Non-pigmented ciliary epithelial cell (primary cell): ENCODE measurements around the gene INF2.
"Not testable (repeated sequence)": the region's sequence is repeated elsewhere in the genome, so short reads cannot be mapped to it uniquely, and the experiment has no call there.

Experiments used
- DNase-seq: peaks from one replicate; pipeline ENCODE4 v3.0.0-alpha.2; 2010; ENCODE audit warnings: low read depth

The INF2 gene

DNA sequence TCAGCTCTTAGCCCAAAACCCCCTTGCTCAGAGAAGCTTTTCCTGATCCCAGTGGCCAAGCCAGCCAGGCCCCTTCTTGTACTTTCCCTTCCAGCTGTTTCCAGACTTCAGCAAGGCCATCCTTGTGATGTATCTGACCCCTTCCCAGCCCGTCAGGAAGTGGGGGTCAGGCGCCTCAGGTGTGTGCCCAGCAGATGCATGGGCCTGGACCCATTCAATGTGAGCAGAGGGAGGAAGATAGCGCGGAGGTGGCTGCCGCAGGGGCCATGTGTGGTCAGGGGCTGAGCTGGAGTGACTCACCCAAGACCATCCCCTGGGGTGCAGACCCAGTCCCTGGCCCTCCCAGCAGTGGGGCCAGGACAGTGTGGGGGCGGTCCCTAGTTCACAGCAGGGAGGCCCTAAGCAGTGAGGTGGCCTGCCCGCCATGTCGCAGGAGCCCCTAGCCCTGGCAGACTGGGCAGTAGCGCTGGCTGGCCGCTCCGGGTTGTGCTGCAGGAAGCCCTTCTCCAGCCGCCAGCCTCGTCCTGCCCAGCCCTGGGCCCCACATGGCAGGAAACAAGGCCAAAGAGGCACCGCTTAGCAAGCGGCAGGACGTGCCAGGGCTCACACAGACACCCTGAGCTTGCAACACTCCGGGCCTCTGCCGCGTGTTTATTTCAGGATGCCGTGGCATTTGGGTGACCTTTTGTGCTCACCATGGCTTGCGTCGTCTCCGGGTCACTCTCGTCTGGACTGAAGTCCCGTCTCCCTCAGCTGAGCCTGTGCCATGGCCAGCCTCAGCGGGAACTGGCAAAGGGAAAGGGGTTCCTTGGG is 46.6 kb downstream of the INF2 start:
- DNase-seq = no peak

DNA sequence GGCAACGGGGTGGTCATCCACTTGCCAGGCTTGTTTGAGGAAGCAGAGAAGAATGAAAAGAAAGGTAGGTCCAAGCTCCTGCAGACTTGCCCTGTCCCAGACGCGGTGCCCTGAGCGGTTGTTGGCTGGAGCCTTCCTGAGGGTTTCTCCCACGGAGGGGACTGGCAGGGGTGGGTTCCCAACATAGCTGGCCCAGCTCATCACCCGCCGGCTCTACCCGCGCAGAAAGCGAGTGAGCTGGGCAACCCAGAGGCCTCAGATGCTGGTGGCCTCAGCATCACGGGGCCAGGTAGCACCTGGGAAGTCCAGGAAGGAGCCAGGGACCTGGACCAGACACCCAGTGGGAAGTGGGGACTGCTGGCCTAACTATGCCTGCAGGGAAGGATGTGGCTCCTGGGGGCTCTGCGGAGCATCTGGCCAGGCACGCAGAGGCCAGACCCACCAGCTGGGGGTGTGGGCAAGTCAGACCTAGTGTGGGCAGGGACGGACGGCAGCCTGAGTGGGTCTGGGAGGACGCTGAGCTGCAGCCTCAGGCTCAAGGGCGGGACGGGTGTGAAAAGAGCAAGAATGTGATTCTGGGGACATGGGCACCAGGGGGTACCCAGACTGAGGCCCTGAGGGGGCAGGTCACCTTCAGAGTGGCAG is 49.1 kb downstream of the INF2 start:
- DNase-seq = no peak

DNA sequence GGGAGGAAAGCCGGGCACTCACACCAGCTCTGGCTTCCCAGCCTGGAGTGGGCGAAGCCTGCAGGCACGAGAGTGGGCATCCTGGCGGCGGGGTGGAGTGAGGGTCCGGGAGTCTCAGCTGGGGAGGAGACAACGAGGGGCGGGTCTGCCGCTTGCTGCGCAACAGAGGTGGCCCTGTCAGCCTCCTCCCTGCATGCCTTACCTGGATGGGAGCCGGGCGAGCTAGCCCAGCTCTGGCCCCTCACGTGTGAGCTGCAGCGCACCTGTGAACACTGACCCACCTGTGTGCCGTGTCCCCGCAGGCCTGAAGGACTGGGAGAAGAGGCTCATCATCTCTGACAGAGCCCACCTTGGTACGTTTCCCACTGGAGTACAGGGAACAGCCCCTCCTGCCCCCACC is 49.6 kb downstream of the INF2 start:
- no peak for DNase-seq

DNA sequence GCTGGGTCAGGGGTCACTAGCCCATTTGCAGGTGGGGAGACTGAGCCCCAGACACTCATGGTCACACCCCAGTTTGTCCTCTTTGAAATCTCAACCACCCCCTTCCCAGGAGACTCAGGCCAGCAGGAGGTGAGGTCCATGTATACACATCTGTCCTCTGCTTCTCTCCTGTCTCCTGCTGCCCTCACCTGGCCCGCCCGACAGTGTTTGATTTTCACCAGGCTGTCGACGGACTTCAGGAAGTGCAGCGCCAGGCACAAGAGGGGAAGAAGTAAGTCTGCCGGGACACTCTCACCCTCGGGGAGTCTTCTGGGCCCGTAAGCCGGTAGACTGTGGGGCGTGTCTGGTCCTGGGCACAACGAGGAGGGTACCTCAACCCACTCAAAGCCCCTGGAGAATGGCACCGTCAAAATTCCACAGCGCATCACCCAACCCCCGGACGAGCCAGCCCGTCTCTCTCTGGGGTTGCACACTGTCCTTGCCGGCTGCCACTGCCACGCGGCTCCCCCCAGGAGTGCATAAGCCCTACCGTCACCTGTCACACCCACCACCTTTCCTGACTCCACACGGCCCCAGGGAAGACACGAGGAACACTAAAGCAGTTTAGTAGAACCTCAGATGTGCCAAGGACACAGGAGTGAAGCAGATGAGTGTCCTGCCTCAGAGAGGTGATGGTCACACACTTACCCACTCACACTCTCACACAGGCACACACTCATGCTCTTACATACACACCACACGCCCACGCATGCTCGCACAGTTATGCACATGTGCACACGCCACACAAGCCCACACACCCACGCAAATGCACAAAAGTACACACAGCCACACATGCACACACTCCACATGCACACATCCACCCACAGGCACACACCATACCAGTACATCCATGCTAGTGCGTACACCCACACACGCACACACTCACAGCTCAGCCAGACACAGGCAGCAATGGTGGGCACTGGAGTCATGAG is 50.4 kb downstream of the INF2 start:
- DNase-seq = no peak

DNA sequence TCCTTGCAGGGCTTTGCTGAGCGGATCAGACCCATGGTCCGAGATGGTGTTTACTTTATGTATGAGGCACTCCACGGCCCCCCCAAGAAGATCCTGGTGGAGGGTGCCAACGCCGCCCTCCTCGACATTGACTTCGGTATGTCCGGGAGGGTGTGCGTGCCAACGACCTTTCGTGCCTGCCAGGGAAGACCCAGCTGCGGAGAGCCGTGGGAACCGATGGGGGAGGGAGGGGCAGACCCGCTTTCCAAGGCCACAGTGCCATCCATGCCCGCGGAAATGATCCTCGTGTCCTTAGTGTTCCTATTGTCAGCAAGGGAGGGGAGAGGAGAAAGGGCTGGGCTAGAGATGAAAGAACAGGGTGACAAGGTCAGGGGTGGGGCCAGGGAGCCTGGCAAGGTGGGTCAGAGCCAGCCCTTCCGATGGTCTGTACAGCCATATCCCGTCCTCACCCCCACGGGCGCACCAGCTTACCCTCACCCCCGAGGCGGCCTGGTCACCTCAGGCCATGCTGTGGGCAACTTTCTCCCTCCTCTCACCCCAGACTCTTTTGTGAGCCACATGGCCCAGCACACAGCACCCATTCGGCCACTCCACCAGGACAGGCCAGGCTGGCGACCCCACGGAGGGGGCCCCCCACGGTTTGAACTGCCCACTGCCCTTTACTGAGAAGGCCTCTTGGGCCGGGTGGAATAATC is 51.8 kb downstream of the INF2 start:
- DNase-seq = no peak

DNA sequence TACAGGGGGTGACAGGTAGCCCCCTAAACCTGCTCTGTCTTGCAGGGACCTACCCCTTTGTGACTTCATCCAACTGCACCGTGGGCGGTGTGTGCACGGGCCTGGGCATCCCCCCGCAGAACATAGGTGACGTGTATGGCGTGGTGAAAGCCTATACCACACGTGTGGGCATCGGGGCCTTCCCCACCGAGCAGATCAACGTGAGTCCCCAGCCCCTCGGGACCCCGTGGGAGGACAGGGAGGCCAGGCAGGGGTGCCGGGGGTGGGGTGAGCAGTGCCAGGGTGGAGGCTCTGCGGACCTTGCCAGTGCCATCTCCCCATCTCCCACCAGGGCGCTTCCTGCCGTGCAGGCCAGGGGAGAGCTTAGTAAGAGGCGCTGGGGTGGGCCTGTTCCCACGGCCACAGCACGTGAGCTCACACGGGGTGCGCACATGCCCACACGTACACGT is 52.4 kb downstream of the INF2 start:
- DNase-seq = no peak

DNA sequence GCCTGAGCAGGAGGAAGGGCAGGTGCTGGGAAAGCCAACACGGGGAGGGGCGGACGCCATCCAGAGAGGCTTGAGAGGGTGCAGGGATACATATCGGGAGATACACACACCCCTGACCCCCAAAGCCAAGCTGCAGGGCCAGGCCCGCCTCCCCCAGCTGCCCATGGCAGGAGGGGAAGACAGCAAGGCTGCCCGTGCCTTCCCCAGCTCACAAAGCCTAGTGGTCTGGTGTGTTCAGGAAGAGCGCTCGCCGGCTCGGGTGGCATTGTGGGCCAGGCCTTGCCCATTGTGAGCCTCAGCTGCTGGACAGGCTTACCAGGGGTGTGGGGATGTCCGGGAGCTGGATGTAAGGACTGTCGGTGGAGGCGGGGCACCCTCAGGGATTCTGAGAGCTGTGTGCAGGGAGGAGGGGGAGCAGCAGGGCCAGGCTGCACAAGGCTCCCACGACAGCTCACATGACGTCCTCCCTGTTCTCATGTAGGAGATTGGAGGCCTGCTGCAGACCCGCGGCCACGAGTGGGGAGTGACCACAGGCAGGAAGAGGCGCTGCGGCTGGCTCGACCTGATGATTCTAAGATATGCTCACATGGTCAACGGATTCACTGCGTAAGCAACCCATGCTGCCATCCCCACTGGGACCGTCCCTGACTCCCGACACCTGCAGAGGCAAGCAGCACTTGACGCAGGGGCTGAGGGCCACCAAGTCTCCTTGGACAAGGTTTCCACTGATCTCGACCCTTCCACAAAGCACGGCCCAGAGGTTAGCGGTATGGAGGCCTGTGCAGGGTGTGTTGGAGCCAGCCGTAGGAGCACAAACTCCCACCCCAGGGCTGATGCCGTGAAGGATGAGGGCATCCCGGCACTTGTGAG is 53.4 kb downstream of the INF2 start:
- DNase-seq = no peak

DNA sequence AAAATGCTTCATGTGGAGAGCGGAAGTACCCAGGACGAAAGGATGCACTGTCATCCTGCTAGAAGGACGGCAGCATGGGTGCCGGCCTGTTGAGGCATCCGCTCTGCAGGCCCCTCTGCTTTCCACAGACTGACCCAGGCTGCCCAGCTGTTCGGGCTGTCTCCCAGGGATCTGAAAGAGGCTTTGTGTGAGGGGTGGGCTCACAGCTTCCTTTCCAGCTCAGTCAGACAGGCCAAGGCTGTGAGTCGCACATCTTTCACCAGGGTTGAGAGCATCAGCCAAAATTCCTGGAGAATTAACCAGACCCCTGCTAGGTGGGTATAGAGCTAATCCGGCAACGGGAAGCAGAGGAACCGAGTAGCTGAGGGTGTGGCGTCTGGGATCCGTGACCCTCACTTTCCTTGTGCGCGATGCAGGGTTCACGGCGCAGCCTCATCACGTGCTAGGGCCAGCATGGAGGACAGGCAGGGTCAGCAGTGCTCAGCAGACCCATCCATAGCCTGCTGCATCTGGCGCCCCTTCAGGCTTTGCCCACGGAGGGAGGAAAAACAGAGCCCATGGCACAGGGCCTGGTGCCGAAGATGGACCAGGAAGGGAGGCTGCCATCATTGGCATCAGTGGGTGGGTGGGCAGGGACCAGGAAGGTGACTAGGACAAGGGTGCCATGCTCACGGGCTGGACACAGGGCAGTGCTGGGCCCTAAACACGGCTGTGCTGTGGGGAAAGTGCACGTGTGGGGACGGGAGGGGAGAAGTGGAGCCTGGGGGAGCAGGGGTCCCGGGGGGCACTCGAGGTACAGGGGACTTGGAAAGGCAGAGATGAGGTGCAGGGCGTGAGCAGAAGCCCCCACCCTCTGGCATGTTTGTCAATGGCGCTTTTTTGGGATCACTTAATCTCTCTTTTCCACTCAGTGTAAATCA is 54.3 kb downstream of the INF2 start:
- no peak for DNase-seq

DNA sequence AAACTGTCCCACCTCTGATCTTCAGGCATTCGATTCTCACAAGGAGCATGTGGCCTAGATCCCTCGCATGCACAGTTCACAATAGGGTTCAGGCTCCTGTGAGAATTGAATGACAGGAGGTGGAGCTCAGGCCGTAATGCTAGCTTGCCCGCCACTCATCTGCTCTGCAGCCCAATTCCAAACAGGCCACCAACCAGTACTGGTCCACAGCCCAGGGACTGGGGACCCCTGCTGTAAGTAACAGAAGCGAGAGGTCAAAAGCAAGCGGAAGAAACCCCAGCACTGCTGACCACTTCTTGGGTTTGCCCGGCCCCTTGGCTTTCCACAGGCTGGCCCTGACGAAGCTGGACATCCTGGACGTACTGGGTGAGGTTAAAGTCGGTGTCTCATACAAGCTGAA is 55.1 kb downstream of the INF2 start:
- DNase-seq = no peak

DNA sequence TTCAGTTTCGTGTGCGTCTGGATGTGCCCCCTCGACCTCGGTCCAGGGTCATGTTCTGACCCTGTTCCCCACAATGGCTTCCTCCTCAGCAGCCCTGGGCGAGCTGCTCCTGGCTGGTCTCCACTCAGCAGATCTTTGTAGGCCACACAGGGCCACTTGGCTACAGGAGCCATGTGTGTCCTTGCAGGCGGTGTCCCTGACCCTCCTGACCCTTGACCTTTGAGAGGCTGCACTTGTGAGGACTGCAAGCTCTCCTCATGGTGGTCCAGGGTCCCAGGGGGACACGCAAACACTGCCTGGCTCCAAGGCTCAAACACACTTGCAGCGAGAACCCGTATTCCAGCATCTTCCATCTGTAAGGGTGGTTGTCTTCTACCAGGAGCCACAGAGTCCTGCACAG is 56.0 kb downstream of the INF2 start:
- no peak for DNase-seq

DNA sequence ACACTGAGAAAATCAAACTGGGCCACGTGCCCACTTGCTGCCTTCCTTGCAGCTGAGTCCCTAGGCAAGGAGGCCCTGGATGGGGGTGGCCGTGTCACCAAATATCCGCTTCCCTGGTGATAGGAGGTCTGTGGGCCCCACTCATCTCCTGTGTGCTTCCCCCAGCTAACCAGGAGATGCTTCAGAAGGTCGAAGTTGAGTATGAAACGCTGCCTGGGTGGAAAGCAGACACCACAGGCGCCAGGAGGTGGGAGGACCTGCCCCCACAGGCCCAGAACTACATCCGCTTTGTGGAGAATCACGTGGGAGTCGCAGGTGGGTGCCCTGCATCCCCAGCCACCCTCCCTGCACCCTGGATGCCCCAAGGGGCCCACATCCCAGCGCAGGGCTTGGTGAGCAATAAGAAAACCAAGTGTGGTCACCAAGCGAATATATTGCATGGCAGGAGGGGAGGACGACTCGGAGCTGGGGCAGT is 56.7 kb downstream of the INF2 start:
- DNase-seq = no peak

DNA sequence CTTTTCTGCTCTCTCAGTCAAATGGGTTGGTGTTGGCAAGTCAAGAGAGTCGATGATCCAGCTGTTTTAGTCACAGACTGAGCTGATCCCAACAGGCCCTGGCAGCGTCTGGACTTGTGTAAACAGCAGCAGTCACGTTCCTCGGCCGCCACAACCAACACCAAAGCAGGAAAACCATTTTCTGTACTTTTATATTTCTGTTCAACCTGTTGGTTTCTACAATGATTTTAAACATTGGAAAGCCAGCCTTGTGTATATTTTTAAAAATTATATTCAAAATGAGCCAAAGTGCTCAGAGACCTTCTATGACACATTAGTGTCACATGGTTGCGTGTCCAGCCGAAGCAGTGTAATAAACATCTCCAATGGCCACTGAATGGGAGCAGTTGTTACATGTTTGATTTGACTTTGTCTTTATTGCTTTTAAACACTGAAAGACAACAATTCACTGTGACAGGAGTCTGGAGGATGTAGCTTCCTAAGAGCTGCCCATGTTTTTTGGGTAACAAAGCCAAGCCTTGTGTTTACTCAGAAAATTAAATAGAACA is 57.6 kb downstream of the INF2 start:
- DNase-seq = no peak

DNA sequence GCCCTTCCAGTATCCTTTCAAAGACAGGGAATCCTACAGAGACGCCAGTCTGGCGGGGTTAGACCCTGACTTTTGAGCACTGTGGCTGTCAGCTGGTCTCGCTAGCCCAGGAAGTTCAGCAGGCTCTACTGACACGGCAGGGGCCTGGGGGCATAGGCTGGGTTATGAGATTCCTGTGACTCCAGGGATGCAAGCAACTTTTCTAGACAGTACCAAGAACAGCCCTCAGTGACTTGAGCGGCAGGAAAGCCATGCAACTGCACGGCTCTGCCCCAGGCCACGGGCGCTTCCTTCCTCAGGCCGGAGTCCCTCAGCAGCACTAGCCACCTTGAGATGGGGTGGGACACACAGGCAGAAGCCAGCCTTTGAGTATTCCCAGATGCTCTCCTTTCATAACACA is 58.5 kb downstream of the INF2 start:
- DNase-seq = no peak

DNA sequence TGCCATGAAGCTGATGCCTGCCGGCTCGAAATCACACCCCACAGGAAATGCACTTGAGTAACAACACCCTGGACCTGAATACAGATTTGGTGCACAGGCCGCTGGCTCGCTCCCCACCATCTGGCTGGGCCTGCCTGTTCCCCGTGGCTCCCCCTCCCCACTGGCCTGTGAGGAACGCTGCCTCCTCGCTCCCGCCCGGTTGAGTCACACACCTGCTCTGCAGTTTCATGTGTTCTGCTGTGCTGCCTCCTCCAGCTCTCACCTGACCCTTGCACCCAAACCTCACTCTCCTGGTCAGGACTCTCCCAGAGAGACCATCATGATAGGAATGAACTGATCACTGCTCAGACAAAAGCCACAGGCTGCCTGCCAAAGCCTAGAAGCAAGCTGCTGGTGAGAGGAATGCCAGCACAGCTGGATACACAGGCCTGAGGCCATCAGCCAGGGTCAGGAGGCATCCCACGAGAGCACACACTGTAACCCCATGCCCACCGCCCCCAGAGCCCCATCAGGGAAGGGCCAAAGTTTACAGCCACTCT is 59.8 kb downstream of the INF2 start:
- DNase-seq = no peak

DNA sequence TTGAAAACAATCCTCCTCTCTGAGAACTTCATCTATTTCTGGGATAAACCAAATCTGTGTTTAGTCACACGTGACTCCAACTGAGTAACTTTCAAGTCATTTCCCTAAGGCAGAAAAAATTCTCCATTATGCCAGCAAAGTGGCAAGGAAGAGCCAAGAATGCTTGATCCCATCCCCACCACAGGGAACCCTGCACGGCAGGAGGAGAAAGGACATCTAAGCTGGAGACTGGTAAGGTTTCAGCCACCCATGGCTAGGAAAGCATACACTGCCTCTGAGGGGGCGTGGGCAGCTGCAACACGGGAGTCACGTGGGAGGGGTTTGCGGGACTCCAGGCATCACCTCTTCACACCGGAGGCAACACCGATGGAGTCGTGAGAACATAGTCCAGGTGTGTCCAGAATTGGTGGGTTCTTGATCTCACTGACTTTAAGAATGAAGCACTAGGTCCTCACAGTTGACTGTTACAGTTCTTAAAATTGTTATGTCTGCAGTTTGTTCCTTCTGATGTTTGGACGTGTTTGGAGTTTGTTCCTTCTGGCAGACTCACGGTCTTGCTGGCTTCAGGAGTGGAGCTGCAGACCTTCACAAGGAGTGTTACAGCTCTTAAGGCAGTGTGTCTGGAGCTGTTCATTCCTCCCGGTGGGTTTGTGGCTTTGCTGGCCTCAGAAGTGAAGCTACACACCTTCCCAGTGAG is 60.8 kb downstream of the INF2 start:
- no peak for DNase-seq

DNA sequence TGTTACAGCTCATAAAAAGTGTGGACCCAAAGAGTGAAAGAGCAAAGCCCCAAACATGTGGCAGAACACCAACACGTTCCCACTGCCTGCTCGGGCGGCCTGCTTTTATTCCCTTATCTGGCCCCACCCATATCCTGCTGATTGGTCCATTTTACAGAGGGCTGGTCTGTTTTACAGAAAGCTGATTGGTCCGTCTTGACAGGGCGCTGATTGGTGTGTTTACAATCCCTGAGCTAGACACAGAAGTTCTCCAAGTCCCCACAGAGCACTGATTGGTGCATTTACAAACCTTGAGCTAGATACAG is 61.3 kb downstream of the INF2 start:
- DNase-seq = not testable (repeated sequence)

DNA sequence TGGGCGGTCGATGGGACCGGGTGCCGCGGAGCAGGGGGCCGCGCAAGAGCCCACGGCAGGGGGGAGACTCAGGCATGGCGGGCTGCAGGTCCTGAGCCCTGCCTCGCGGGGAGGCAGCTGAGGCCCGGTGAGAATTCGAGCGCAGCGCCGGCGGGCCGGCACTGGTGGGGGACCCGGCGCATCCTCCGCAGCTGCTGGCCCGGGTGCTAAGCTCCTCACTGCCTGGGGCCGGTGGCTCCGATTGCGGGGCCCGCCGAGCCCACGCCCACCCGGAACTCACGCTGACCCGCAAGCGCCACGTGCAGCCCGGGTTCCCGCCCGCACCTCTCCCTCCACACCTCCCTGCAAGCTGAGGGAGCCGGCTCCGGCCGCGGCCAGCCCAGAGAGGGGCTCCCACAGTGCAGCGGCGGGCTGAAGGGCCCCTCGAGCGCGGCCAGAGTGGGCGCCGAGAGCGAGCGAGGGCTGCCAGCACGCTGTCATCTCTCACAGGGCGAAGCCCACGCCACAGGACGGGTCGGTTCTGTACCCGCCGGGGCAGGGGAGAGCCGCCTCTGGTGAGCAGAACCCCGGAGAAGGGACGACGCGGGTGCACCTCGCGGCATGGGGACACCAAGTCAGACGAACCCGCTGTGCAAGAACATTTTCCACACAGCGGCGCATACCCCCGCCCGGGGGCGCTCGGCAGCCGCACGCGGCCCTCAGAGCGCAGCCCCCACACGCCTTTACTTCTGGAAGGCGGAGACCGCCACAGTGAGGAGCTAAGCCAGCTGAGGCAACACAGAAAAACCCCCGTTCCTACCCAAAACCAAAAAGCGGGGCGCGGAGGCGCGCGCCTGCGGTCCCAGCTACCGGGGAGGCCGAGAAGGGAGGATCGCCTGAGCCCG is 62.4 kb downstream of the INF2 start:
- DNase-seq = no peak

DNA sequence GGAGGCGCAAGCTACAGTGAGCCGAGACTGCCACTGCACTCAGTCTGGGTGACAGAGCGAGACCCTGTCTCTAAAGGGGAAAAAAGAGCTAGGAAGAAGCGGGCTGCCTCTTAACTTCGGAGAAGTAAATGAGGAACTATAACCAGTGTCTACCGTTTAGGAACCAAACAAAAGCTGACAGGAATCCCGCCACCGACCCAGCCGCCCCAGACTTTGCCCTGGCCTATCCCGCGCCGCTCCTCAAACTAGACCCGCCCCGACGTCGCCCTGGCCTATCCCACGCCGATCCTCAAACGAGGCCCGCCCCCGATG is 63.0 kb downstream of the INF2 start:
- no peak for DNase-seq
